IMR-90 (cell line): ENCODE measurements around the gene ADGRG6. TPM values are rescaled to one million over a fixed set of nuclear protein-coding genes. Genes with fewer than 3 reads are reported as not detected.
"Not testable (repeated sequence)": the region's sequence is repeated elsewhere in the genome, so short reads cannot be mapped to it uniquely, and the experiment has no call there.

Source experiments
- ATAC-seq: fragments of 200-7000 bp; cut with Tn5 transposase; 2 replicates; pipeline ENCODE4 v1.9.1; 2020; ENCODE audit warnings: low read depth, mild to moderate bottlenecking, moderate library complexity
- BruUV-seq: library from RNA; stranded (reverse); fragments of 400-500 nt; replicated peaks from 2 replicates; lab custom pipeline; 2021; lab: Mats Ljungman, UMichigan
- CTCF ChIA-PET: fragments of 300-600 bp; formaldehyde crosslinking; extraction: SDS; loops from one replicate; lab custom pipeline; 2021; ENCODE audit warnings: antibody characterized with exemption; lab: Yijun Ruan, JAX
- POLR2A ChIA-PET: fragments of 300-600 bp; sonication (Branson Sonifier 250); formaldehyde crosslinking; loops from one replicate; lab custom pipeline; 2022; ENCODE audit warnings: antibody characterized with exemption; ENCODE audit not compliant: unreplicated experiment; lab: Charles Lee
- DNase-seq: peaks from one replicate; pipeline ENCODE4 v3.0.0; 2013
- H2AFZ ChIP-seq: replicated peaks from 2 replicates; pipeline ENCODE3; 2013; ENCODE audit warnings: low read length, mild to moderate bottlenecking; ENCODE audit not compliant: poor library complexity
- H2AK5ac ChIP-seq: 2 replicates; pipeline ENCODE4 v1.6.1; 2013; ENCODE audit warnings: low read depth, low read length, inconsistent platforms
- H2AK9ac ChIP-seq: replicated peaks from 2 replicates; pipeline ENCODE3; 2013; ENCODE audit warnings: mild to moderate bottlenecking, low read depth, low read length, moderate library complexity; ENCODE audit not compliant: poor library complexity
- H2BK120ac ChIP-seq: 2 replicates; pipeline ENCODE4 v1.6.1; 2013; ENCODE audit warnings: low read depth, low read length, inconsistent platforms
- H2BK15ac ChIP-seq: 3 replicates; pipeline ENCODE4 v1.6.1; 2013; ENCODE audit warnings: low read depth, low read length, inconsistent platforms
- H2BK20ac ChIP-seq: 2 replicates; pipeline ENCODE4 v1.6.1; 2013; ENCODE audit warnings: low read depth, mild to moderate bottlenecking, inconsistent platforms, low read length, moderate library complexity
- H2BK5ac ChIP-seq: 2 replicates; pipeline ENCODE4 v1.6.1; 2013; ENCODE audit warnings: mild to moderate bottlenecking, low read depth, low read length, inconsistent platforms; ENCODE audit not compliant: poor library complexity, severe bottlenecking
- H3K14ac ChIP-seq: replicated peaks from 2 replicates; pipeline ENCODE4 v1.6.1; 2013; ENCODE audit warnings: low read depth, low read length, inconsistent platforms
- H3K18ac ChIP-seq: 2 replicates; pipeline ENCODE4 v1.6.1; 2013; ENCODE audit warnings: low read depth, low read length, control low read depth
- H3K23ac ChIP-seq: 2 replicates; pipeline ENCODE4 v1.6.1; 2013; ENCODE audit warnings: low read depth, low read length, inconsistent platforms
- H3K27ac ChIP-seq: 2 replicates; pipeline ENCODE4 v1.5.1; 2013; ENCODE audit warnings: mild to moderate bottlenecking, control low read depth, low read length; ENCODE audit not compliant: insufficient read depth
- H3K27me3 ChIP-seq: 2 replicates; pipeline ENCODE4 v1.6.1; 2013; ENCODE audit warnings: low read length; ENCODE audit not compliant: control insufficient read depth, insufficient read depth
- H3K36me3 ChIP-seq: 2 replicates; pipeline ENCODE4 v1.6.1; 2013; ENCODE audit warnings: low read length, mixed read lengths; ENCODE audit not compliant: control insufficient read depth, insufficient read depth
- H3K4ac ChIP-seq: 2 replicates; pipeline ENCODE4 v1.6.1; 2013; ENCODE audit warnings: low read depth, low read length, inconsistent platforms
- H3K4me1 ChIP-seq: 2 replicates; pipeline ENCODE4 v1.6.1; 2013; ENCODE audit warnings: low read length, mixed read lengths; ENCODE audit not compliant: control insufficient read depth, insufficient read depth
- H3K4me2 ChIP-seq: 2 replicates; pipeline ENCODE4 v1.6.1; 2013; ENCODE audit warnings: low read depth, mild to moderate bottlenecking, control low read depth, low read length, moderate library complexity
- H3K4me3 ChIP-seq: 2 replicates; pipeline ENCODE4 v1.5.1; 2013; ENCODE audit warnings: low read depth, mild to moderate bottlenecking, control low read depth, low read length, moderate library complexity; ENCODE audit not compliant: insufficient read depth
- H3K56ac ChIP-seq: 2 replicates; pipeline ENCODE4 v1.6.1; 2013; ENCODE audit warnings: low read length, inconsistent platforms; ENCODE audit not compliant: insufficient read depth; ENCODE audit errors: extremely low read depth
- H3K79me1 ChIP-seq, 2 experiments: 2 replicates each; pipeline ENCODE4 v1.6.1; 2013; ENCODE audit warnings: low read length in 2 of 2, inconsistent platforms in 1 of 2, low read depth in 1 of 2
- H3K9ac ChIP-seq: 2 replicates; pipeline ENCODE4 v1.6.1; 2013; ENCODE audit warnings: low read depth, low read length, control low read depth
- H3K9me1 ChIP-seq: 2 replicates; pipeline ENCODE4 v1.6.1; 2013; ENCODE audit warnings: low read length, inconsistent platforms; ENCODE audit not compliant: insufficient read depth
- H3K9me3 ChIP-seq: 2 replicates; pipeline ENCODE4 v1.6.1; 2013; ENCODE audit warnings: low read length; ENCODE audit not compliant: control insufficient read depth, insufficient read depth
- H4K20me1 ChIP-seq: 2 replicates; pipeline ENCODE4 v1.6.1; 2013; ENCODE audit warnings: low read length, inconsistent platforms; ENCODE audit not compliant: insufficient read depth
- H4K5ac ChIP-seq: 2 replicates; pipeline ENCODE4 v1.6.1; 2013; ENCODE audit warnings: mild to moderate bottlenecking, low read depth, low read length, control low read depth
- H4K8ac ChIP-seq, 2 experiments: 2 replicates each; pipeline ENCODE4 v1.6.1; 2013; ENCODE audit warnings: low read depth in 2 of 2, low read length in 2 of 2, control low read depth in 1 of 2, inconsistent platforms in 1 of 2
- H4K91ac ChIP-seq: 2 replicates; pipeline ENCODE4 v1.6.1; 2013; ENCODE audit warnings: low read depth, low read length, inconsistent platforms; ENCODE audit not compliant: insufficient read depth
- WGBS, 2 experiments: methylation state at CpG; one replicate each; pipeline versions ENCODE4 v1.1.5 to v1.1.7; 2013; ENCODE audit warnings: missing lambda C conversion rate in 2 of 2; ENCODE audit not compliant: insufficient read length in 1 of 2; ENCODE audit errors: extremely low coverage in 2 of 2; 5-methylcytosine and 5-hydroxymethylcytosine counted together
- dilution Hi-C: fragments of 300-500 bp; cut with HindIII; formaldehyde crosslinking; loops from one replicate; pipeline ENCODE4 v1.14.3; 2018; ENCODE audit warnings: low sequenced_read_pairs; ENCODE audit not compliant: unreplicated experiment
- in situ Hi-C: fragments of 300-500 bp; cut with MboI; formaldehyde crosslinking; loops from 3 replicates; pipeline ENCODE4 v1.14.3; 2019; ENCODE audit warnings: low sequenced_read_pairs, inconsistent platforms, mixed read lengths
- intact Hi-C: fragments of 100-400 bp; cut with micrococcal nuclease; formaldehyde crosslinking; loops from 2 replicates; pipeline ENCODE4 v1.10.0; 2022
- polyA plus RNA-seq, 3 experiments: library from polyadenylated mRNA; depleted of rRNA; stranded (reverse); fragments of >200 nt; gene quantifications; 2 replicates each; pipeline ENCODE4 v1.2.3, GENCODE V29; 2012; ENCODE audit warnings: low replicate concordance in 1 of 3
- total RNA-seq: library from RNA; depleted of rRNA; stranded (reverse); fragments of >200 nt; gene quantifications from 2 replicates; pipeline ENCODE4 v1.2.3, GENCODE V29; 2012

ADGRG6 gene
- total and polyA plus RNA-seq, 2 of the 4 experiments (the other 2 are of a cell fraction) = 10.0 to 20.3 TPM

- POLR2A ChIA-PET, in situ Hi-C loops, H3K9me3 ChIP-seq, H2BK15ac ChIP-seq, BruUV-seq, DNase-seq, H2BK20ac ChIP-seq, intact Hi-C loops, H3K56ac ChIP-seq, H3K18ac ChIP-seq, dilution Hi-C loops, H3K36me3 ChIP-seq, H4K20me1 ChIP-seq, H3K79me1 ChIP-seq, CTCF ChIA-PET, H2BK120ac ChIP-seq, H3K4me3 ChIP-seq, H3K4ac ChIP-seq, H3K27ac ChIP-seq, H2AK9ac ChIP-seq, H3K9ac ChIP-seq, H3K14ac ChIP-seq, H3K27me3 ChIP-seq, H3K23ac ChIP-seq, H4K8ac ChIP-seq, H3K9me1 ChIP-seq, H3K4me2 ChIP-seq, H4K5ac ChIP-seq, ATAC-seq, H2BK5ac ChIP-seq, H3K4me1 ChIP-seq, H2AFZ ChIP-seq, H2AK5ac ChIP-seq, H4K91ac ChIP-seq: not testable (repeated sequence)
- no CpG with 5 or more reads among the region's 4 CpGs for WGBS, 2 experiments
Observed at GRCh38 chr6:142283138-142283537, 18.7 kb upstream of the ADGRG6 start.
